Stomach (tissue), 4 donors: ENCODE results near the gene C17orf78.

ENCODE experiments used
- POLR2A ChIP-seq, 4 donors: fragments of 450-650 bp; IDR thresholded peaks; one replicate each; pipeline ENCODE4 v1.6.1; 2016; ENCODE audit warnings: antibody characterized with exemption in 4 of 4, control low read depth in 2 of 4, mild to moderate bottlenecking in 1 of 4, moderate library complexity in 1 of 4
- TF ChIP-seq, protein P1 (sequence below), 7 experiments: fragments of 450-650 bp in 4 of 7; fragments of 200-600 bp in 3 of 7; sonication (generic) in 3 of 7; IDR thresholded peaks; one replicate each; pipeline ENCODE4 v1.5.1; 2016 to 2019; ENCODE audit warnings: antibody characterized with exemption in 7 of 7, control low read depth in 2 of 7, mild to moderate bottlenecking in 1 of 7

DNA sequence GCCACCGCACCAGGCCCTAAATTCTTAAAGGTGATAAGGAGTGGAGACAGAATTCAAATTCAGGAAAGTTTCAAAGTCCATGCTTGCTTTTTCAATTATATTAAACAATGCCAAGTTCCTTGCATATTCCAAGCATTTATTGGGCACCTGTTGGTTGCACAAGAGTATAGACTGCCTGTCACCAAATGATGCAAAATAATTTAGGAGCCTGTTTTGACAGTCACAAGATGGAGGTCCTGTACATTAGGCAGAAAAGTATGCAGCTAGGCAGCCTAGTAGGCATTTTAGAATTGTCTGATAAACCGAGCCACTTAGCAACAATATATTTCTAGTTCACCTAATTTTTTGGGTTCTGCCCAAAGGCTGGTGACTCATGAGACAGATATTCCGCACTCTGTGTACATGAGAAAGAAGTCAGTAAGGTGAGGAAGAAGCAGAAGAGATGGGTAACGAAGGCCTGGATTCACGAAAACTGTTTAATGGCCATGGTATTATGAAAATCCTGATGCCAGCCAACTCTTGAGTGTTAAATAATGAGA is 23.5 kb downstream of the C17orf78 start:
- TF ChIP-seq, protein P1, sequence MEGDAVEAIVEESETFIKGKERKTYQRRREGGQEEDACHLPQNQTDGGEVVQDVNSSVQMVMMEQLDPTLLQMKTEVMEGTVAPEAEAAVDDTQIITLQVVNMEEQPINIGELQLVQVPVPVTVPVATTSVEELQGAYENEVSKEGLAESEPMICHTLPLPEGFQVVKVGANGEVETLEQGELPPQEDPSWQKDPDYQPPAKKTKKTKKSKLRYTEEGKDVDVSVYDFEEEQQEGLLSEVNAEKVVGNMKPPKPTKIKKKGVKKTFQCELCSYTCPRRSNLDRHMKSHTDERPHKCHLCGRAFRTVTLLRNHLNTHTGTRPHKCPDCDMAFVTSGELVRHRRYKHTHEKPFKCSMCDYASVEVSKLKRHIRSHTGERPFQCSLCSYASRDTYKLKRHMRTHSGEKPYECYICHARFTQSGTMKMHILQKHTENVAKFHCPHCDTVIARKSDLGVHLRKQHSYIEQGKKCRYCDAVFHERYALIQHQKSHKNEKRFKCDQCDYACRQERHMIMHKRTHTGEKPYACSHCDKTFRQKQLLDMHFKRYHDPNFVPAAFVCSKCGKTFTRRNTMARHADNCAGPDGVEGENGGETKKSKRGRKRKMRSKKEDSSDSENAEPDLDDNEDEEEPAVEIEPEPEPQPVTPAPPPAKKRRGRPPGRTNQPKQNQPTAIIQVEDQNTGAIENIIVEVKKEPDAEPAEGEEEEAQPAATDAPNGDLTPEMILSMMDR (IDR thresholded peaks at IDR 0.05): no peak
- no peak for TF ChIP-seq POLR2A (IDR thresholded peaks at IDR 0.05)
